GM12874 (cell line): ENCODE measurements around the gene STYXL1.

Experiments
- TF ChIP-seq, protein P1 (sequence below): IDR thresholded peaks from 2 replicates; pipeline ENCODE4 v1.5.1; 2011; ENCODE audit warnings: low read depth, mild to moderate bottlenecking, control low read depth, low read length, moderate library complexity; ENCODE audit not compliant: insufficient read depth

STYXL1 gene

DNA sequence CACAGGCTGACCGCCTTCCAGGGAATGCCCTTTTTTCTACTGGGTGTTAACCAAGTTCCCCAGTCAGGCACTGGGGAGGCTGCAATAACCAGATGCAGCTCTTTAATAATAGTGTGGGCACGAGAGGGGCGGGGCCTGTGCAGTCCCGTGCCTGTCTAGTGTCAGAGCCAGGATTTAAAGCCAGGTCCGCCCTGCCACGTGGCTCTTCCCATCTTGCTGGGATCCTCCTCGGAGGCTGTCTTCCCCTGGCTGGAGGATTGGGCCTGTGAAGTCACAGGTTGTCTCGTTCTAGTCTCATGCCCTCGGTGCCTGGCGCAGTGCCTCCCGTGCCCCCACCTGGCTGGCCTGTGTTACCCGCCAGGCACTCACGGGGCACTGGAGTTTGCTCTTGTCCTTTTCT lies 78.6 kb downstream of the STYXL1 start:
- TF ChIP-seq, protein P1, sequence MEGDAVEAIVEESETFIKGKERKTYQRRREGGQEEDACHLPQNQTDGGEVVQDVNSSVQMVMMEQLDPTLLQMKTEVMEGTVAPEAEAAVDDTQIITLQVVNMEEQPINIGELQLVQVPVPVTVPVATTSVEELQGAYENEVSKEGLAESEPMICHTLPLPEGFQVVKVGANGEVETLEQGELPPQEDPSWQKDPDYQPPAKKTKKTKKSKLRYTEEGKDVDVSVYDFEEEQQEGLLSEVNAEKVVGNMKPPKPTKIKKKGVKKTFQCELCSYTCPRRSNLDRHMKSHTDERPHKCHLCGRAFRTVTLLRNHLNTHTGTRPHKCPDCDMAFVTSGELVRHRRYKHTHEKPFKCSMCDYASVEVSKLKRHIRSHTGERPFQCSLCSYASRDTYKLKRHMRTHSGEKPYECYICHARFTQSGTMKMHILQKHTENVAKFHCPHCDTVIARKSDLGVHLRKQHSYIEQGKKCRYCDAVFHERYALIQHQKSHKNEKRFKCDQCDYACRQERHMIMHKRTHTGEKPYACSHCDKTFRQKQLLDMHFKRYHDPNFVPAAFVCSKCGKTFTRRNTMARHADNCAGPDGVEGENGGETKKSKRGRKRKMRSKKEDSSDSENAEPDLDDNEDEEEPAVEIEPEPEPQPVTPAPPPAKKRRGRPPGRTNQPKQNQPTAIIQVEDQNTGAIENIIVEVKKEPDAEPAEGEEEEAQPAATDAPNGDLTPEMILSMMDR: no peak

DNA sequence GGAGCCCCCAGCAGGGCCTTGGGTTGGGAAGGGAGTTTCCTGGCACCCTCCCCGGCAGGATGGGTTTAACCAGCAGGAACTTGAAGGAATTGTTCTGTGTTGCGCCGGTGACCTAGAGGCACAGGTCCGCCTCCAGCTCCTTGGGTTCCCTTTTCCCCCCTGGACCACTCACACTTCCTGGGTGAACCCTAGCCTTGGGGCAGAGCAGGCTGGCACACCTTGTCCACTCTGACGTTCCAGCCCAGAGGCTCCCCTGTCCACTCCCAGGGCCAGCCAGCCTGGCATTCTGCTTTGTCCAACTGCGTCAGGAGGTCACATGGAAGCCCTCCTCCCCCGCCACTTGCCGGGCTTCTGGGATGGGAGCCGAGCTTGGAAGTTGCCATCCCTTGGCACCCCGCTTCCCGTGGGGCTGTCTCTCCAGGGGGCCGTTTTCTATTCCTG lies 79.2 kb downstream of the STYXL1 start:
- TF ChIP-seq, protein P1: no peak

DNA sequence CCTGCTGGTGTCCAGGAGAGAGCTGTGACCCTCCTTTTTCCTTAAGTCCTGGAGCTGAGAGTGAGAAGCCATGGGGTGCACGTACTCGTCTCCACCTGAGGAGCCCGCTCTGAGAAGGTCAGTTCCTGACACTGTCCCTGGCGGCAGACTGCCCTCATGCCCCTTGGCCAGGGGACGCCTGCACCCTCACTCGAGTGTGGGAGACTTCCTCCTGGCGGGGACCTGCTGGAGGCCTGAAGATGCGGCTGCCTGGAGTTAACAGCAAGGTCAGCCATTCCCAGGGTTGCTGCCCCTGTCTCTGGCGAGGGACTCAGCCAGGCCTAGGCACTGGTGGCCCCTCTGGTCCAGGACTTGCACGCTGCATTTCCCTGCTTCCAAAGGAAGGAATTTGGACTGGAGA lies 79.8 kb downstream of the STYXL1 start:
- TF ChIP-seq, protein P1: no peak

DNA sequence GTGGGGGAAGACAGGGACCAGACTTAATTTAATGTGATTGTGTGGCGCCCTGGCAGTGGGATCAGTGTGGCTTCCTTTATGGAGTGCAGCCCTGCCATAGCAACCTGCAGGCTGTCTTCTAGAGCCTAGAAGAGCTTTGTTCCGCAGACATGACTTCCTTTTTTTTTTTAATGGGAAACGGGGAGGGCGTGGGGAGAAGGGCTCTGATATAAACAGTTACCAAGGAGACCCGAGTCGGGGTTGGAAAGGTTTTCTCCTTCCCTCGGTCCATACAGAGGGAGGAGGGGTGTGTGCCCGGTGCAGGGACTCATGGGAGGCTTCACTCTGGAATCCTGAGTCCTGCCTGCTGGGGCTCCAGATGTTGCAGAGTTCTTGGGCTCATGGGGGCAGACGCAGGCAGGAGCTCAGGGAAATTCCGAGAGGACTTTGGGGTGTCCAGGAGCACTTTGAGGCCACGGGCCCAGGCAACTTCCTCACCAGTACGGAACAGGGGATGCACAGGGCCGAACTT lies 80.3 kb downstream of the STYXL1 start:
- TF ChIP-seq, protein P1: no peak

DNA sequence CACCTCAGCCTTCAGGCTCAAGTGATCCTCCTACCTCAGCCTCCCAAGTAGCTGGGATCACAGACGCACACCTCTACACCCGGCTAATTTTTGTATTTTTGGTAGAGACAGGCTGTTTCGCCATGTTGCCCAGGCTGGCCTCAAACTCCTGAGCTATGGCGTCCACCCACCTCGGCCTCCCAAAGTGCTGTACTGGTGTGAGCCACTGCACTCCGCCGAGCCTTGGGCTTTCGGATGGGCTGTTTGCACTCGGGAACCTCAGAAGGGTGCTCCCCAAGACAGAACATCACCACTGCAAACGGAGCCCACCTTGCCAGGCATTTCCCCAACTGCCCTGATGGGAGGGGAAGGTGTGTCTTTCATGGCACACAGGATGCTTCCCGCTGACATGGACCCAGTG lies 80.7 kb downstream of the STYXL1 start:
- TF ChIP-seq, protein P1: no peak

DNA sequence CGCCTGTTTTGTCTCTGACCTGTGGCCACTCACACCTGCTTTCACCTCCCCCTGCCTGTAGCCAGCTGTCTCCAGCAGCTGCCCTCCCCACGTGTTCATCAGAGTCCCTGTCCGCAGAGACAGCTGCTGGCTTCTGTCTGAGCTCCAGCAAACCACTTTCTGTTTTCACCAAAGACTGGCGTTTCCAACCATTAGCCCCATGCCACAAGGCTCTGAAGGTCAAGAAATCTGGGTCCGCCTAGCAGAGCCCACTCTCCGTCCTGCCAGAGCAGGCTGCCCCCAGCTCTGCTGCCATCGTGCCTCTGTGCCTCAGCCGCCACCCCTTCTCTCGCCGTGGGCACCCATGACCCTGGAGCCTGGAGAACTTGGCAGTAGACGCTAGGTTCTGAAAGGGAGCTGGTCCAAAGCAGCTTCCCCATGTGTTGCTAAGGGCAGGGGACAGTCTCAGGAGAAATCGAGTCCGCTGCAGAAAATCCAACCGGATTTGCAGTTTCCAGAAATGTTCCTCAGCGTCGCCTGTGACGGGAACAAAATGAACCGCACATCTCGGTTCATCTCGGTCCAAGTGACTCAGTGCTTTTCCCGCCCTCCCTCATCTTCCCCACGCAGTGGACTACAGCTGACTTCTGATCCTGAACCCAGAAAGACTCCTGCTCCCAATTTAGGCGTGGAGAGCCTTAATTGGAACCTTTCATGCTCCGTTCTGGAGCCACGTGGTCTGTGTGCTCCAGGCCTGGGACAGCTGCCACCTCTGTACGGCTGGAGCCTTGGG lies 81.4 kb downstream of the STYXL1 start:
- TF ChIP-seq, protein P1: no peak

DNA sequence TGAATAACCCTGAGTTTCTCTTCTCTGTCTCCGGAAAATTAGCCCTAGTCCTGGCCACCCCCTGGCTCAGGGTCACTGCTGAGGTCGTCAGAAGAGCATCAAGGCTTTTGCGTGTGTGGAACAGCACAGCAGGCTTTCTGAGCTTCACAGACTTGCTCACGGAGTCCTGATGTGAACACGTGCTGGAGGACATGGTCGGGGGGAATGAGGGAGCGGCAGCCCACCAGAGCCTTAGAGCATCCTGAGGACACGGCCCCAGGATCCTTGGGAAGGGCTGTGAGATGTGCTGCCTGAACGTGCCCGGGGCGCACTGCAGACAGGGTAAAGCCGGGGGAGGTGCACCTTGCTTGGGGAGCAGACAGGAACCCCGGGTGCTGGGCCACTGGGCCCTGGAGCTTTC lies 82.2 kb downstream of the STYXL1 start:
- TF ChIP-seq, protein P1: no peak
